ENCODE results near the gene ZMIZ1. TPM values are rescaled to one million over a fixed set of nuclear protein-coding genes. Genes with fewer than 3 reads are reported as not detected.

ZMIZ1 gene
- total and polyA plus RNA-seq, 2 donors (not counting 1 experiment from before 2014, with no cell fraction given) = 6.3 to 30.6 TPM

GRCh38 chr10:79071396-79071923, 2.7 kb downstream of the ZMIZ1 start:
- Histone ChIP-seq H3K4me3 (replicated peaks in 1 of 4; ENCODE audit: control extremely low read depth in 1 of 4, insufficient read depth in 1 of 4, low read depth in 3 of 4, low read length in 4 of 4) (peak overlapping the region; percentile 70 to 97 (median 77)), H3K79me2 (ENCODE audit: control insufficient read depth, insufficient read depth, low read length) (peaks cover 74% of the 10 kb centered on the region), H3K27me3 (ENCODE audit: control insufficient read depth, insufficient read depth, low read length) (no peaks in the 10 kb centered on the region), H3K27ac (ENCODE audit: insufficient read depth, low read length) (peak overlapping the region; percentile 93), H3K4me1 (ENCODE audit: control insufficient read depth, extremely low read depth, insufficient read depth, low read length) (peaks cover 39% of the 10 kb centered on the region), H4K20me1 (ENCODE audit: control insufficient read depth, extremely low read depth, insufficient read depth, low read length) (peaks cover 2% of the 10 kb centered on the region), H3K36me3 (ENCODE audit: control insufficient read depth, insufficient read depth, low read length) (peaks cover 1% of the 10 kb centered on the region), H3K4me2 (ENCODE audit: extremely low read depth, insufficient read depth, low read length) (peak overlapping the region; percentile 79), H3K9me3 (ENCODE audit: control insufficient read depth, insufficient read depth, low read depth, low read length) (no peaks in the 10 kb centered on the region), H3K9ac (ENCODE audit: insufficient read depth, low read length) (peak overlapping the region; percentile 87), H2AFZ (ENCODE audit: low read length) (no peak overlapping the region)
- TF ChIP-seq, protein P1, sequence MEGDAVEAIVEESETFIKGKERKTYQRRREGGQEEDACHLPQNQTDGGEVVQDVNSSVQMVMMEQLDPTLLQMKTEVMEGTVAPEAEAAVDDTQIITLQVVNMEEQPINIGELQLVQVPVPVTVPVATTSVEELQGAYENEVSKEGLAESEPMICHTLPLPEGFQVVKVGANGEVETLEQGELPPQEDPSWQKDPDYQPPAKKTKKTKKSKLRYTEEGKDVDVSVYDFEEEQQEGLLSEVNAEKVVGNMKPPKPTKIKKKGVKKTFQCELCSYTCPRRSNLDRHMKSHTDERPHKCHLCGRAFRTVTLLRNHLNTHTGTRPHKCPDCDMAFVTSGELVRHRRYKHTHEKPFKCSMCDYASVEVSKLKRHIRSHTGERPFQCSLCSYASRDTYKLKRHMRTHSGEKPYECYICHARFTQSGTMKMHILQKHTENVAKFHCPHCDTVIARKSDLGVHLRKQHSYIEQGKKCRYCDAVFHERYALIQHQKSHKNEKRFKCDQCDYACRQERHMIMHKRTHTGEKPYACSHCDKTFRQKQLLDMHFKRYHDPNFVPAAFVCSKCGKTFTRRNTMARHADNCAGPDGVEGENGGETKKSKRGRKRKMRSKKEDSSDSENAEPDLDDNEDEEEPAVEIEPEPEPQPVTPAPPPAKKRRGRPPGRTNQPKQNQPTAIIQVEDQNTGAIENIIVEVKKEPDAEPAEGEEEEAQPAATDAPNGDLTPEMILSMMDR (conservative IDR thresholded peaks at IDR 0.05 in 1 of 2, IDR thresholded peaks at IDR 0.05 in 1 of 2; ENCODE audit: low read depth in 1 of 2, low read length in 2 of 2) = no peak
- no peak for TF ChIP-seq EZH2 (IDR thresholded peaks at IDR 0.05; ENCODE audit: low read length, missing control alignments)
- DNase-seq (ENCODE audit: low read depth in 2 of 2) = no peak

- peaks cover 80% of the 10 kb centered on the region for H3K79me2 ChIP-seq (ENCODE audit: control insufficient read depth, insufficient read depth, low read length)
- H3K27me3 ChIP-seq (ENCODE audit: control insufficient read depth, insufficient read depth, low read length) = no peaks in the 10 kb centered on the region
- H3K9me3 ChIP-seq (ENCODE audit: control insufficient read depth, insufficient read depth, low read depth, low read length) = no peaks in the 10 kb centered on the region
- no peak overlapping the region for H3K27ac ChIP-seq (ENCODE audit: insufficient read depth, low read length)
- TF ChIP-seq, protein P1 (conservative IDR thresholded peaks at IDR 0.05 in 1 of 2, IDR thresholded peaks at IDR 0.05 in 1 of 2; ENCODE audit: low read depth in 1 of 2, low read length in 2 of 2) = no peak
- no peak for TF ChIP-seq EZH2 (IDR thresholded peaks at IDR 0.05; ENCODE audit: low read length, missing control alignments)
- H2AFZ ChIP-seq (ENCODE audit: low read length) = no peak overlapping the region
- no peak overlapping the region for H3K9ac ChIP-seq (ENCODE audit: insufficient read depth, low read length)
- peaks cover 1% of the 10 kb centered on the region for H3K36me3 ChIP-seq (ENCODE audit: control insufficient read depth, insufficient read depth, low read length)
- peak overlapping the region in 2 of 4 experiments; percentile 70 to 74 for H3K4me3 ChIP-seq (replicated peaks in 1 of 4; ENCODE audit: control extremely low read depth in 1 of 4, insufficient read depth in 1 of 4, low read depth in 3 of 4, low read length in 4 of 4)
- H3K4me1 ChIP-seq (ENCODE audit: control insufficient read depth, extremely low read depth, insufficient read depth, low read length) = peaks cover 43% of the 10 kb centered on the region
- peaks cover 2% of the 10 kb centered on the region for H4K20me1 ChIP-seq (ENCODE audit: control insufficient read depth, extremely low read depth, insufficient read depth, low read length)
- H3K4me2 ChIP-seq (ENCODE audit: extremely low read depth, insufficient read depth, low read length) = peak overlapping the region; percentile 79
- peak in 1 of 2 donors; percentile 50 for DNase-seq (ENCODE audit: low read depth in 2 of 2)
These were observed 3.3 kb downstream of the ZMIZ1 start for GRCh38 chr10:79072041-79072441.

DNA sequence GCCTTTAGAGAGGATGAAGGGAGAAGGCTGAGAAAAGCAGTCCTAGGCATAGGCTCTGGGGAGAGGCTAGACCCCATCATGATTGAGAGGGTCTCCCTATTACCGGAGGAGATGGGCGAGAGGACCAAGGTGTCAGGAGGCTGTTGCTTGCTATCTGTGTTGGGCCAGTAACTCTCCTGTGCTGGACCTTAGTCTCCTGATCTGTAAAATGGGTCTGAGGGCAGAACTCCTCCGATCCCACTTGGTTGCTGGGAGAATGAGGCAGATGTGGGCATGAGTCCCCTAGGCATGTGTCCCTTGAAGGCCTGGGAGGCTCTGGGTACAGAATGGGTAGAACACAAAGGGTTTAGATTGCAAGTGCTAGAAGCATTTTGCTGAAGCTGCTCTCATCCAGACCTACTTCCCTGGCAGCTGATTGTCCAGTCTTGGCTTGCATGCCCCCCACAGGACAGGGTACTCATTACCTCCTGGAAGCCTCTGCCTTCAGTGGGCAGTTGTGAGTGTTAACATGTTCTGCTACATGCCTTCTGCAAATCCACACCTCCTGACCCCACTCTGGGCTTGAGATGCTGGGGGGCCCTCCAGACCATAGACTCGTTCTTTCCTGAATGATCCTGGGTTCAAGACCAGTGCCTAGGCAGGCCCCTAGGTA, 4.4 kb downstream of the ZMIZ1 start:
- Histone ChIP-seq H4K20me1 (ENCODE audit: control insufficient read depth, extremely low read depth, insufficient read depth, low read length) (peaks cover 2% of the 10 kb centered on the region), H3K27ac (ENCODE audit: insufficient read depth, low read length) (peak overlapping the region; percentile 31)
- TF ChIP-seq EZH2 (IDR thresholded peaks at IDR 0.05; ENCODE audit: low read length, missing control alignments) = no peak
- TF ChIP-seq, protein P1 (conservative IDR thresholded peaks at IDR 0.05 in 1 of 2, IDR thresholded peaks at IDR 0.05 in 1 of 2; ENCODE audit: low read depth in 1 of 2, low read length in 2 of 2) = no peak

More for the DNA sequence above, 4.4 kb downstream of the ZMIZ1 start:
- DNase-seq (ENCODE audit: low read depth in 2 of 2) = no peak
- Histone ChIP-seq H3K4me3 (replicated peaks in 1 of 4; ENCODE audit: control extremely low read depth in 1 of 4, insufficient read depth in 1 of 4, low read depth in 3 of 4, low read length in 4 of 4) (peak overlapping the region in 1 of 4 experiments; percentile 28), H3K9me3 (ENCODE audit: control insufficient read depth, insufficient read depth, low read depth, low read length) (no peaks in the 10 kb centered on the region), H3K79me2 (ENCODE audit: control insufficient read depth, insufficient read depth, low read length) (peaks cover 91% of the 10 kb centered on the region), H3K4me1 (ENCODE audit: control insufficient read depth, extremely low read depth, insufficient read depth, low read length) (peaks cover 46% of the 10 kb centered on the region), H3K9ac (ENCODE audit: insufficient read depth, low read length) (no peak overlapping the region), H3K36me3 (ENCODE audit: control insufficient read depth, insufficient read depth, low read length) (peaks cover 1% of the 10 kb centered on the region), H2AFZ (ENCODE audit: low read length) (no peak overlapping the region), H3K4me2 (ENCODE audit: extremely low read depth, insufficient read depth, low read length) (peak overlapping the region; percentile 75), H3K27me3 (ENCODE audit: control insufficient read depth, insufficient read depth, low read length) (no peaks in the 10 kb centered on the region)

Measured in fibroblast of lung (primary cell).